ENCODE results near the gene SLC4A4. TPM values are rescaled to one million over a fixed set of nuclear protein-coding genes. Genes with fewer than 3 reads are reported as not detected.

SLC4A4 gene
- polyA plus RNA-seq, 1 of the 3 experiments (the other 2 are of a cell fraction), result not detected

GRCh38 chr4:71396382-71396781 lies 57.6 kb downstream of the SLC4A4 start:
- no peaks in the 10 kb centered on the region for H4K20me1 ChIP-seq (ENCODE audit: insufficient read depth)
- no peaks in the 10 kb centered on the region for H3K36me3 ChIP-seq (replicated peaks in 1 of 2; ENCODE audit: control insufficient read depth in 1 of 2, insufficient read depth in 2 of 2, low read length in 1 of 2)
- 0% methylated on average over 1 of the region's 1 CpG for WGBS (ENCODE audit: low lambda C conversion rate)
- H3K27ac ChIP-seq (ENCODE audit: low read depth in 2 of 2, low read length in 1 of 2), result no peak overlapping the region
- no peaks in the 10 kb centered on the region for H3K4me1 ChIP-seq (ENCODE audit: control insufficient read depth in 1 of 2, insufficient read depth in 2 of 2, low read depth in 1 of 2, low read length in 1 of 2)
- H3K9me3 ChIP-seq, result no peaks in the 10 kb centered on the region
- no peaks in the 10 kb centered on the region for H3K79me2 ChIP-seq (ENCODE audit: insufficient read depth)
- no peak overlapping the region for H2AFZ ChIP-seq (ENCODE audit: low read depth)
- no peak overlapping the region for H3K4me3 ChIP-seq (ENCODE audit: low read depth in 2 of 2, low read length in 1 of 2)
- TF ChIP-seq NFIC (IDR thresholded peaks at IDR 0.05; ENCODE audit: borderline replicate concordance) (no peak), FOXJ3 (CRISPR knock-in tag; IDR thresholded peaks at IDR 0.05) (no peak), TCF12 (IDR thresholded peaks at IDR 0.05) (no peak), NRF1 (IDR thresholded peaks at IDR 0.05; ENCODE audit: low read depth, low read length) (no peak), FOSL2 (IDR thresholded peaks at IDR 0.05; ENCODE audit: borderline replicate concordance, low read depth) (no peak), EP300 (IDR thresholded peaks at IDR 0.05; ENCODE audit: borderline replicate concordance in 1 of 2, low read depth in 1 of 2, low read length in 1 of 2) (no peak), TEAD4 (IDR thresholded peaks at IDR 0.05; ENCODE audit: borderline replicate concordance, insufficient read depth) (no peak), EZH2phosphoT487 (IDR thresholded peaks at IDR 0.05; ENCODE audit: borderline replicate concordance, low read depth) (no peak), ZBTB33 (IDR thresholded peaks at IDR 0.05; ENCODE audit: borderline replicate concordance, low read depth) (no peak), MXI1 (IDR thresholded peaks at IDR 0.05; ENCODE audit: low read depth, low read length) (no peak), REST (IDR thresholded peaks at IDR 0.05; ENCODE audit: low read depth, low read length) (no peak), ELF1 (IDR thresholded peaks at IDR 0.05) (no peak), POLR2AphosphoS5 (IDR thresholded peaks at IDR 0.05; ENCODE audit: low read depth, low read length) (no peak), GABPA (IDR thresholded peaks at IDR 0.05; ENCODE audit: low read depth) (no peak), RAD21 (IDR thresholded peaks at IDR 0.05; ENCODE audit: low read length) (no peak)
- POLR2A ChIA-PET, result no interaction called here
- no peaks in the 10 kb centered on the region for H3F3A ChIP-seq (replicated peaks; ENCODE audit: insufficient read depth)
- H3K27me3 ChIP-seq (ENCODE audit: insufficient read depth), result no peaks in the 10 kb centered on the region
- H3K9me2 ChIP-seq, result no peaks in the 10 kb centered on the region
- no peak overlapping the region for H3K4me2 ChIP-seq
- CTCF ChIA-PET, result no interaction called here
- H3K9ac ChIP-seq, result no peak overlapping the region
- no peak for DNase-seq
